H1 (cell line): ENCODE results near the gene CDC45. TPM values are rescaled to one million over a fixed set of nuclear protein-coding genes. Genes with fewer than 3 reads are reported as not detected.

Experiments
- ATF2 ChIP-seq: IDR thresholded peaks from 2 replicates; pipeline ENCODE4 v1.6.1; 2012; ENCODE audit warnings: low read length, inconsistent platforms
- CEBPB ChIP-seq: IDR thresholded peaks from 2 replicates; pipeline ENCODE4 v1.6.1; 2012; ENCODE audit warnings: low read depth, low read length
- CTCF ChIP-seq, 3 experiments: IDR thresholded peaks; 1 replicate in 2 of 3; 2 replicates in 1 of 3; pipeline versions ENCODE4 v1.5.1 to v1.6.1; 2011; ENCODE audit warnings: low read length in 3 of 3, mild to moderate bottlenecking in 3 of 3, inconsistent platforms in 2 of 3, low read depth in 1 of 3, moderate library complexity in 1 of 3; ENCODE audit not compliant: insufficient read depth in 1 of 3; ENCODE audit errors: control extremely low read depth in 1 of 3
- polyA plus RNA-seq, 7 experiments: library from polyadenylated mRNA; depleted of rRNA in 3 of 7; stranded (reverse) in 5 of 7; unstranded in 2 of 7; fragments of >200 nt in 5 of 7; fragments of 200-250 nt in 2 of 7; gene quantifications; 1 replicate in 5 of 7; 2 replicates in 1 of 7; 4 replicates in 1 of 7; pipeline versions ENCODE4 v1.2.1 to v1.2.3, GENCODE V29; 2011 to 2013; ENCODE audit warnings: missing spikeins in 2 of 7, mixed read lengths in 2 of 7
- total RNA-seq: library from RNA; stranded (reverse); fragmentation: NEBNext Ultra II Directional; extraction: Animal tissue kit (Norgen Biotek cat#: 25700); gene quantifications from 2 replicates; pipeline ENCODE4 v1.2.1, GENCODE V29; 2021

The CDC45 gene
- total and polyA plus RNA-seq, 2 of the 8 experiments (the other 6 are each of a cell fraction or from before 2014, with no cell fraction given), result 31.9 to 37.7 TPM

- no peak for TF ChIP-seq CTCF (IDR thresholded peaks at IDR 0.05; ENCODE audit: control extremely low read depth in 1 of 3, insufficient read depth in 1 of 3, low read depth in 1 of 3, low read length in 3 of 3)
- no peak for TF ChIP-seq ATF2
- TF ChIP-seq CEBPB, result no peak
Measured at GRCh38 chr22:19497245-19497644, 17.5 kb downstream of the CDC45 start (continued).
